Memory B cell (primary cell): ENCODE data around the gene NDUFA3.

Source experiments
- ATAC-seq: fragments of 150-1000 bp; cut with Tn5 transposase; 2 replicates; pipeline ENCODE4 v1.10.0; 2021; ENCODE audit warnings: low read depth, mild to moderate bottlenecking, moderate library complexity
- DNase-seq, 2 donors: peaks; one replicate each; pipeline ENCODE4 v3.0.0; 2022; ENCODE audit warnings: low spot score in 2 of 2
- H3K27ac Mint-ChIP-seq: one replicate; pipeline ENCODE4 v1.8.0; 2022; ENCODE audit warnings: mild to moderate bottlenecking, moderate library complexity, mixed read lengths
- H3K27me3 Mint-ChIP-seq: one replicate; pipeline ENCODE4 v1.8.0; 2022; ENCODE audit warnings: mixed read lengths
- H3K36me3 Mint-ChIP-seq: one replicate; pipeline ENCODE4 v1.8.0; 2022; ENCODE audit warnings: mild to moderate bottlenecking, mixed read lengths
- H3K4me1 Mint-ChIP-seq: one replicate; pipeline ENCODE4 v1.8.0; 2022; ENCODE audit warnings: mixed read lengths
- H3K4me3 Mint-ChIP-seq: one replicate; pipeline ENCODE4 v1.8.0; 2022; ENCODE audit warnings: mild to moderate bottlenecking, moderate library complexity, mixed read lengths
- H3K9me3 Mint-ChIP-seq: one replicate; pipeline ENCODE4 v1.8.0; 2022; ENCODE audit warnings: mixed read lengths

The NDUFA3 gene

GRCh38 chr19:54138489-54139256 is 36.0 kb downstream of the NDUFA3 start:
- H3K9me3 Mint-ChIP-seq = no peaks in the 10 kb centered on the region
- peak overlapping the region; percentile 95 for H3K27ac Mint-ChIP-seq
- peaks cover 2% of the 10 kb centered on the region for H3K27me3 Mint-ChIP-seq
- ATAC-seq (no peak), DNase-seq (no peak)
- H3K36me3 Mint-ChIP-seq = peaks cover 16% of the 10 kb centered on the region
- H3K4me1 Mint-ChIP-seq = peaks cover 30% of the 10 kb centered on the region
- H3K4me3 Mint-ChIP-seq = peak overlapping the region; percentile 84

- Mint-ChIP-seq H3K27ac (no peak overlapping the region), H3K4me1 (peaks cover 33% of the 10 kb centered on the region), H3K4me3 (no peak overlapping the region), H3K27me3 (no peaks in the 10 kb centered on the region), H3K9me3 (no peaks in the 10 kb centered on the region), H3K36me3 (peaks cover 29% of the 10 kb centered on the region)
- ATAC-seq = no peak
- DNase-seq = no peak
Observed at GRCh38 chr19:54141356-54141755, 38.7 kb downstream of the NDUFA3 start.

GRCh38 chr19:54142166-54142780 is 39.6 kb downstream of the NDUFA3 start:
- Mint-ChIP-seq H3K4me3 (no peak overlapping the region), H3K9me3 (no peaks in the 10 kb centered on the region), H3K36me3 (peaks cover 35% of the 10 kb centered on the region), H3K27me3 (no peaks in the 10 kb centered on the region), H3K4me1 (peaks cover 30% of the 10 kb centered on the region), H3K27ac (peak overlapping the region; percentile 42)
- DNase-seq = no peak
- ATAC-seq = no peak

- ATAC-seq (no peak), DNase-seq (no peak)
- Mint-ChIP-seq H3K4me1 (peaks cover 20% of the 10 kb centered on the region), H3K27ac (peak overlapping the region; percentile 50), H3K9me3 (no peaks in the 10 kb centered on the region), H3K4me3 (no peak overlapping the region), H3K36me3 (peaks cover 44% of the 10 kb centered on the region), H3K27me3 (no peaks in the 10 kb centered on the region)
Observed at GRCh38 chr19:54145541-54146158, 43.0 kb downstream of the NDUFA3 start.

GRCh38 chr19:54147676-54148075 is 45.0 kb downstream of the NDUFA3 start:
- H3K4me1 Mint-ChIP-seq = peaks cover 11% of the 10 kb centered on the region
- no peak overlapping the region for H3K4me3 Mint-ChIP-seq
- no peaks in the 10 kb centered on the region for H3K27me3 Mint-ChIP-seq
- no peak for DNase-seq
- ATAC-seq = no peak
- H3K27ac Mint-ChIP-seq = no peak overlapping the region
- H3K36me3 Mint-ChIP-seq = peaks cover 45% of the 10 kb centered on the region
- H3K9me3 Mint-ChIP-seq = no peaks in the 10 kb centered on the region

GRCh38 chr19:54148158-54148557 is 45.5 kb downstream of the NDUFA3 start:
- H3K36me3 Mint-ChIP-seq = peaks cover 42% of the 10 kb centered on the region

GRCh38 chr19:54149021-54149812 is 46.6 kb downstream of the NDUFA3 start:
- no peaks in the 10 kb centered on the region for H3K27me3 Mint-ChIP-seq
- DNase-seq (no peak), ATAC-seq (no peak)
- H3K9me3 Mint-ChIP-seq = no peaks in the 10 kb centered on the region
- H3K27ac Mint-ChIP-seq = no peak overlapping the region
- no peak overlapping the region for H3K4me3 Mint-ChIP-seq
- H3K36me3 Mint-ChIP-seq = peaks cover 39% of the 10 kb centered on the region
- peaks cover 9% of the 10 kb centered on the region for H3K4me1 Mint-ChIP-seq

More at GRCh38 chr19:54148158-54148557, 45.5 kb downstream of the NDUFA3 start:
- ATAC-seq (no peak), DNase-seq (no peak)
- no peak overlapping the region for H3K4me3 Mint-ChIP-seq
- H3K9me3 Mint-ChIP-seq = no peaks in the 10 kb centered on the region
- no peak overlapping the region for H3K27ac Mint-ChIP-seq
- H3K4me1 Mint-ChIP-seq = peaks cover 11% of the 10 kb centered on the region
- no peaks in the 10 kb centered on the region for H3K27me3 Mint-ChIP-seq

- ATAC-seq (no peak), DNase-seq (no peak)
- Mint-ChIP-seq H3K4me1 (peaks cover 7% of the 10 kb centered on the region), H3K4me3 (no peak overlapping the region), H3K9me3 (no peaks in the 10 kb centered on the region), H3K36me3 (peaks cover 34% of the 10 kb centered on the region), H3K27me3 (no peaks in the 10 kb centered on the region), H3K27ac (no peak overlapping the region)
Observed at GRCh38 chr19:54151362-54152035, 48.8 kb downstream of the NDUFA3 start.

GRCh38 chr19:54152267-54152666 is 49.6 kb downstream of the NDUFA3 start:
- DNase-seq (no peak), ATAC-seq (no peak)
- Mint-ChIP-seq H3K27ac (no peak overlapping the region), H3K9me3 (no peaks in the 10 kb centered on the region), H3K36me3 (peaks cover 32% of the 10 kb centered on the region), H3K4me1 (peaks cover 10% of the 10 kb centered on the region), H3K4me3 (no peak overlapping the region), H3K27me3 (no peaks in the 10 kb centered on the region)

GRCh38 chr19:54152878-54153524 is 50.3 kb downstream of the NDUFA3 start:
- Mint-ChIP-seq H3K36me3 (peaks cover 30% of the 10 kb centered on the region), H3K27me3 (no peaks in the 10 kb centered on the region), H3K4me3 (no peak overlapping the region), H3K4me1 (peaks cover 10% of the 10 kb centered on the region), H3K27ac (no peak overlapping the region), H3K9me3 (no peaks in the 10 kb centered on the region)
- ATAC-seq = no peak
- DNase-seq = no peak

- Mint-ChIP-seq H3K27ac (no peak overlapping the region), H3K4me1 (peaks cover 18% of the 10 kb centered on the region), H3K27me3 (no peaks in the 10 kb centered on the region), H3K9me3 (no peaks in the 10 kb centered on the region), H3K4me3 (no peak overlapping the region), H3K36me3 (peaks cover 32% of the 10 kb centered on the region)
- ATAC-seq (no peak), DNase-seq (no peak)
Observed at GRCh38 chr19:54153731-54154326, 51.2 kb downstream of the NDUFA3 start.

GRCh38 chr19:54154603-54155345 is 52.1 kb downstream of the NDUFA3 start:
- DNase-seq (no peak), ATAC-seq (no peak)
- peaks cover 31% of the 10 kb centered on the region for H3K36me3 Mint-ChIP-seq
- H3K9me3 Mint-ChIP-seq = no peaks in the 10 kb centered on the region
- no peak overlapping the region for H3K4me3 Mint-ChIP-seq
- no peaks in the 10 kb centered on the region for H3K27me3 Mint-ChIP-seq
- no peak overlapping the region for H3K27ac Mint-ChIP-seq
- peaks cover 19% of the 10 kb centered on the region for H3K4me1 Mint-ChIP-seq
